OCI-LY3 (cell line): ENCODE data around the gene SNX21.

Experiments
- H2AFZ ChIP-seq: fragments of 200-600, 300-600 bp; shearing (Covaris generic); 2 replicates; pipeline ENCODE4 v1.6.0; 2014; ENCODE audit warnings: antibody characterized with exemption, low read depth, low read length
- H3K27ac ChIP-seq: fragments of 200-600, 300-600 bp; sonication (generic); 2 replicates; pipeline ENCODE4 v1.5.1; 2014; ENCODE audit warnings: mild to moderate bottlenecking, low read length, moderate library complexity, mixed read lengths
- H3K27me3 ChIP-seq: fragments of 200-600, 300-600 bp; sonication (generic); 2 replicates; pipeline ENCODE4 v1.6.1; 2014; ENCODE audit warnings: low read depth, low read length, mixed read lengths
- H3K36me3 ChIP-seq: fragments of 200-600, 300-600 bp; sonication (generic); replicated peaks from 2 replicates; pipeline ENCODE3; 2014; ENCODE audit warnings: low read depth, low read length, mixed read lengths
- H3K4me1 ChIP-seq: fragments of 300-600, 200-600 bp; sonication (generic); 2 replicates; pipeline ENCODE4 v1.6.1; 2014; ENCODE audit warnings: low read length, mixed read lengths
- H3K4me2 ChIP-seq: fragments of 200-600, 300-600 bp; sonication (generic); 2 replicates; pipeline ENCODE4 v1.6.1; 2014; ENCODE audit warnings: low read length, mixed read lengths
- H3K4me3 ChIP-seq: fragments of 300-600, 200-600 bp; sonication (generic); 2 replicates; pipeline ENCODE4 v1.5.1; 2014; ENCODE audit warnings: antibody characterized with exemption, mild to moderate bottlenecking, low read length, moderate library complexity
- H3K79me2 ChIP-seq: fragments of 300-600, 200-600 bp; shearing (Covaris generic); 2 replicates; pipeline ENCODE4 v1.6.1; 2014; ENCODE audit warnings: mild to moderate bottlenecking, low read length, mixed read lengths
- H3K9ac ChIP-seq: fragments of 300-600, 200-600 bp; shearing (Covaris generic); 2 replicates; pipeline ENCODE4 v1.6.0; 2014; ENCODE audit warnings: mild to moderate bottlenecking, low read length, moderate library complexity
- H3K9me3 ChIP-seq: fragments of 200-600, 300-600 bp; shearing (Covaris generic); 2 replicates; pipeline ENCODE4 v1.6.1; 2014; ENCODE audit warnings: low read length, mixed read lengths; ENCODE audit not compliant: insufficient read depth
- H4K20me1 ChIP-seq: fragments of 200-600, 300-600 bp; sonication (generic); 2 replicates; pipeline ENCODE4 v1.6.1; 2016; ENCODE audit warnings: low read length, mixed read lengths; ENCODE audit not compliant: insufficient read depth
- EZH2phosphoT487 ChIP-seq: fragments of 200-600 bp; shearing (Covaris generic); IDR thresholded peaks from 2 replicates; pipeline ENCODE4 v1.6.1; 2018; ENCODE audit warnings: antibody characterized with exemption, mixed run types, low read depth
- TF ChIP-seq, protein P1 (sequence below): fragments of 200-600, 300-600 bp; sonication (generic); IDR thresholded peaks from 2 replicates; pipeline ENCODE4 v1.5.1; 2014; ENCODE audit warnings: antibody characterized with exemption, low read length, low read depth

The SNX21 gene

GRCh38 chr20:45835825-45836224, 2.2 kb downstream of the SNX21 start:
- H3K9ac ChIP-seq = no peak overlapping the region
- H3K4me1 ChIP-seq = peaks cover 9% of the 10 kb centered on the region
- no peak overlapping the region for H3K4me3 ChIP-seq
- peaks cover 6% of the 10 kb centered on the region; the same call in 1 of the 2 replicates for H3K27me3 ChIP-seq
- H3K36me3 ChIP-seq = no peaks in the 10 kb centered on the region
- no peaks in the 10 kb centered on the region for H3K9me3 ChIP-seq
- no peaks in the 10 kb centered on the region for H4K20me1 ChIP-seq
- H3K4me2 ChIP-seq = no peak overlapping the region
- no peak overlapping the region for H2AFZ ChIP-seq
- no peak overlapping the region for H3K27ac ChIP-seq
- no peaks in the 10 kb centered on the region for H3K79me2 ChIP-seq
- no peak for TF ChIP-seq EZH2phosphoT487
- TF ChIP-seq, protein P1, sequence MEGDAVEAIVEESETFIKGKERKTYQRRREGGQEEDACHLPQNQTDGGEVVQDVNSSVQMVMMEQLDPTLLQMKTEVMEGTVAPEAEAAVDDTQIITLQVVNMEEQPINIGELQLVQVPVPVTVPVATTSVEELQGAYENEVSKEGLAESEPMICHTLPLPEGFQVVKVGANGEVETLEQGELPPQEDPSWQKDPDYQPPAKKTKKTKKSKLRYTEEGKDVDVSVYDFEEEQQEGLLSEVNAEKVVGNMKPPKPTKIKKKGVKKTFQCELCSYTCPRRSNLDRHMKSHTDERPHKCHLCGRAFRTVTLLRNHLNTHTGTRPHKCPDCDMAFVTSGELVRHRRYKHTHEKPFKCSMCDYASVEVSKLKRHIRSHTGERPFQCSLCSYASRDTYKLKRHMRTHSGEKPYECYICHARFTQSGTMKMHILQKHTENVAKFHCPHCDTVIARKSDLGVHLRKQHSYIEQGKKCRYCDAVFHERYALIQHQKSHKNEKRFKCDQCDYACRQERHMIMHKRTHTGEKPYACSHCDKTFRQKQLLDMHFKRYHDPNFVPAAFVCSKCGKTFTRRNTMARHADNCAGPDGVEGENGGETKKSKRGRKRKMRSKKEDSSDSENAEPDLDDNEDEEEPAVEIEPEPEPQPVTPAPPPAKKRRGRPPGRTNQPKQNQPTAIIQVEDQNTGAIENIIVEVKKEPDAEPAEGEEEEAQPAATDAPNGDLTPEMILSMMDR = no peak

- H3K9ac ChIP-seq = no peak overlapping the region
- H2AFZ ChIP-seq = no peak overlapping the region
- H3K4me2 ChIP-seq = no peak overlapping the region
- H3K79me2 ChIP-seq = no peaks in the 10 kb centered on the region
- H3K36me3 ChIP-seq = peaks cover 4% of the 10 kb centered on the region
- H3K27me3 ChIP-seq = peaks cover 6% of the 10 kb centered on the region; the same call in 1 of the 2 replicates
- TF ChIP-seq, protein P1 = no peak
- no peak for TF ChIP-seq EZH2phosphoT487
- peaks cover 16% of the 10 kb centered on the region for H3K4me1 ChIP-seq
- no peaks in the 10 kb centered on the region for H3K9me3 ChIP-seq
- H3K27ac ChIP-seq = no peak overlapping the region
- H3K4me3 ChIP-seq = no peak overlapping the region
- H4K20me1 ChIP-seq = no peaks in the 10 kb centered on the region
These were observed 3.2 kb downstream of the SNX21 start for GRCh38 chr20:45836841-45837240.

DNA sequence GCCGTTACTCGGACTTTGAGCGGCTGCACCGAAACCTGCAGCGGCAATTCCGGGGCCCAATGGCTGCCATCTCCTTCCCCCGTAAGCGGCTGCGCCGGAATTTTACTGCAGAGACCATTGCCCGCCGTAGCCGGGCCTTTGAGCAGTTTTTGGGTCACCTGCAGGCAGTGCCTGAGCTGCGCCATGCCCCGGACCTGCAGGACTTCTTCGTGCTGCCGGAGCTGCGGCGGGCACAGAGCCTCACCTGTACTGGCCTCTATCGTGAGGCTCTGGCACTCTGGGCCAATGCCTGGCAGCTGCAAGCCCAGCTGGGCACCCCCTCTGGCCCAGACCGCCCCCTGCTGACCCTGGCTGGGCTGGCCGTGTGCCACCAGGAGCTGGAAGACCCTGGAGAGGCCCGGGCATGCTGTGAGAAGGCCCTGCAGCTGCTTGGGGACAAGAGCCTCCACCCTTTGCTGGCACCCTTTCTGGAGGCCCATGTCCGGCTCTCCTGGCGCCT, 7.2 kb downstream of the SNX21 start:
- no peaks in the 10 kb centered on the region for H3K9me3 ChIP-seq
- no peaks in the 10 kb centered on the region for H3K27me3 ChIP-seq
- no peak overlapping the region for H3K4me2 ChIP-seq
- no peak overlapping the region for H2AFZ ChIP-seq
- H3K79me2 ChIP-seq = no peaks in the 10 kb centered on the region
- peaks cover 18% of the 10 kb centered on the region for H3K36me3 ChIP-seq
- H3K27ac ChIP-seq = no peak overlapping the region
- TF ChIP-seq EZH2phosphoT487 = no peak
- TF ChIP-seq, protein P1 = no peak
- peaks cover 21% of the 10 kb centered on the region for H3K4me1 ChIP-seq
- H3K9ac ChIP-seq = no peak overlapping the region
- H4K20me1 ChIP-seq = no peaks in the 10 kb centered on the region
- no peak overlapping the region for H3K4me3 ChIP-seq

DNA sequence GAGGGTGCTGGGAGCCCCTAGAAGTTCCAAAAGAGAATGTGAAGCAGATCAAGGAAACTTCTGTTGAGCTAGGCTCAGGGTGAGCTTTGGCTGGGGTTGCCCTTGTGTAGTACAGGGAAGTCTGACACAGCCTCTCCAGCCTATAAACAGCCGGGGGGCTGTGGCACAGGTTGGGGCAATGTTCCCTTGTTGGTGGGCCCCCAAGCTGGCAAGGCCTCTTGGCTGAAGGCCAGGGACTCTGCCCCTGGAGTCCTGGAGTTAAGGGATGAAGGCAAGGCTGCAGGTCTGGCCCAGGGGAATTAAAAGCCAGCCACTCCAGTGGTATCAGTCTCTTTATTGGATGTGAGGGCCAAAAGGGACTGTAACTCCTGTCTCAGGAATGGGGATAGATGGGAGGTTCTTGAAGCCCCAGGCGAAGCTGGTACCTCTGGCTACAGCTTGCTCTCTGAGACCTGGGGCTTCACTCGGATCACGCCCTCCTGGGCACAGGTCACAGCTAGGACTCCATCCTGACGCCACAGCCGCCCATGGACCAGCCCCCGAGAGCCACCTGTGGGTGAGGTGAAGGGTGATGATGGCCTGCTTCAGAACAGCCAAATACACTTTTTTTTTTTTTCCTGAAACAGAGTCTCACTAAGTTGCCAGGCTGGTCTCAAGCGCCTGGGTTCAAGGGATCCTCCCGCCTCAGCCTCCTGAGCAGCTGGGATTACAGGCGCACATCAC, 8.0 kb downstream of the SNX21 start:
- Histone ChIP-seq H3K79me2 (no peaks in the 10 kb centered on the region), H3K27ac (no peak overlapping the region), H2AFZ (no peak overlapping the region), H4K20me1 (no peaks in the 10 kb centered on the region), H3K4me3 (no peak overlapping the region), H3K9me3 (no peaks in the 10 kb centered on the region), H3K4me2 (peak overlapping the region; percentile 50), H3K36me3 (peaks cover 18% of the 10 kb centered on the region), H3K4me1 (peaks cover 21% of the 10 kb centered on the region), H3K9ac (no peak overlapping the region), H3K27me3 (no peaks in the 10 kb centered on the region)
- TF ChIP-seq, protein P1 = no peak
- TF ChIP-seq EZH2phosphoT487 = no peak
